ENCODE results near the gene CDKN2B-AS1. TPM values are rescaled to one million over a fixed set of nuclear protein-coding genes. Genes with fewer than 3 reads are reported as not detected.

Gene CDKN2B-AS1
- total and polyA plus RNA-seq, 10 donors = 0.90 to 6.6 (median 2.5) TPM

DNA sequence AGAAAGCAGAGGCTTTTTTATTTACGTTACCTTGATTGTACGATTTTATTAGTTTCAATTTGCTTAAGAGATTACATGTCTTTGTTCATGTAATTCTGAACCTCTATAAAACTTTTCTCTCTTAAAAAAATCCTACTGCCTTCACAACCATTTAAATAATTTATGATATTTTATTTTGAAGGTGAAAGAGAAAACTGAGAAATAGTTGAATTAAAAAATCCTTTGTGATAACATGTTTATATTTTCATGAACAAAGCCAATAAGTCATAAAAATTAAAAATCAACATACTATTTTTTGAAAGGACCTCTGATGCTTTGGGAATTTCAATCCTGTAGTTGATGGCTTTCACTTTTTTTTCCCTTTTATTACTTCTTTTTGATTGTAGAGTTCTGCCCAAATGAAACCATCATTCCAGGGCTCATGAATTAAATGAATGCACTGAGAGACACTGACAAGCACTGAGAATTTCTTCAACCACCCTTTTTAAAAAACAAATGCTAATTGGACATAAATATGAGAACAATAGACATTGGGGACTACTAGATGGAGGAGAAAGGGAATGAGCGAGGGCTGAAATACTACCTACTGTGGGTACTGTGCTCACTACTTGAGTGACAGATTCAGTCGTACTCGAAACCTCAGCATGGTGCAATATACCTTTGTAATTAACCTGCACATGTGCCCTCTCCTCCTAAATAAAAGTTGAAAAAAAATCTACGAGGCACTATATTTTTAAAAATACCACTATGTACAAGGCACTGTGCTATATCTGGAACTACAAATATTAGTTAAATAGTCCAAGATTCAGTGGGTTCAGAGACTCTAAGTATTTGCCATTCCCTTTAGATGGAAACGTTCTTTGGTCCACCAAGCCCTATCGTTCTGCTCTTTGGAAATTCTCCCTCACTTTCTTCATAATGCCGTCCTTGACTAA, 6.3 kb upstream of the CDKN2B-AS1 start:
- no peak overlapping the region for H3K27ac ChIP-seq
- H3K36me3 ChIP-seq = no peaks in the 10 kb centered on the region
- peaks cover 0 to 79% (median 42%) of the 10 kb centered on the region in 7 donors for H3K27me3 ChIP-seq (replicated peaks in 1 of 7)
- whole genome bisulfite sequencing, 5 donors = 30 to 49% (median 42%) methylated on average over 9 of the region's 9 CpGs
- H3K9me3 ChIP-seq = peaks cover 0 to 5% (median 0%) of the 10 kb centered on the region in 8 donors
- TF ChIP-seq, protein P1, sequence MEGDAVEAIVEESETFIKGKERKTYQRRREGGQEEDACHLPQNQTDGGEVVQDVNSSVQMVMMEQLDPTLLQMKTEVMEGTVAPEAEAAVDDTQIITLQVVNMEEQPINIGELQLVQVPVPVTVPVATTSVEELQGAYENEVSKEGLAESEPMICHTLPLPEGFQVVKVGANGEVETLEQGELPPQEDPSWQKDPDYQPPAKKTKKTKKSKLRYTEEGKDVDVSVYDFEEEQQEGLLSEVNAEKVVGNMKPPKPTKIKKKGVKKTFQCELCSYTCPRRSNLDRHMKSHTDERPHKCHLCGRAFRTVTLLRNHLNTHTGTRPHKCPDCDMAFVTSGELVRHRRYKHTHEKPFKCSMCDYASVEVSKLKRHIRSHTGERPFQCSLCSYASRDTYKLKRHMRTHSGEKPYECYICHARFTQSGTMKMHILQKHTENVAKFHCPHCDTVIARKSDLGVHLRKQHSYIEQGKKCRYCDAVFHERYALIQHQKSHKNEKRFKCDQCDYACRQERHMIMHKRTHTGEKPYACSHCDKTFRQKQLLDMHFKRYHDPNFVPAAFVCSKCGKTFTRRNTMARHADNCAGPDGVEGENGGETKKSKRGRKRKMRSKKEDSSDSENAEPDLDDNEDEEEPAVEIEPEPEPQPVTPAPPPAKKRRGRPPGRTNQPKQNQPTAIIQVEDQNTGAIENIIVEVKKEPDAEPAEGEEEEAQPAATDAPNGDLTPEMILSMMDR (IDR thresholded peaks at IDR 0.05 in 8 of 11, conservative IDR thresholded peaks at IDR 0.05 in 3 of 11) = no peak
- no peak for TF ChIP-seq POLR2A (IDR thresholded peaks at IDR 0.05)
- no peak for TF ChIP-seq POLR2AphosphoS5 (IDR thresholded peaks at IDR 0.05)
- H3K4me3 ChIP-seq = no peak overlapping the region
- H3K4me1 ChIP-seq = peaks cover 0 to 38% (median 8%) of the 10 kb centered on the region in 6 donors
- no peak for DNase-seq
- intact Hi-C loops (cut with DNase I; ENCODE audit: low total_unique reads) = no loop called here

DNA sequence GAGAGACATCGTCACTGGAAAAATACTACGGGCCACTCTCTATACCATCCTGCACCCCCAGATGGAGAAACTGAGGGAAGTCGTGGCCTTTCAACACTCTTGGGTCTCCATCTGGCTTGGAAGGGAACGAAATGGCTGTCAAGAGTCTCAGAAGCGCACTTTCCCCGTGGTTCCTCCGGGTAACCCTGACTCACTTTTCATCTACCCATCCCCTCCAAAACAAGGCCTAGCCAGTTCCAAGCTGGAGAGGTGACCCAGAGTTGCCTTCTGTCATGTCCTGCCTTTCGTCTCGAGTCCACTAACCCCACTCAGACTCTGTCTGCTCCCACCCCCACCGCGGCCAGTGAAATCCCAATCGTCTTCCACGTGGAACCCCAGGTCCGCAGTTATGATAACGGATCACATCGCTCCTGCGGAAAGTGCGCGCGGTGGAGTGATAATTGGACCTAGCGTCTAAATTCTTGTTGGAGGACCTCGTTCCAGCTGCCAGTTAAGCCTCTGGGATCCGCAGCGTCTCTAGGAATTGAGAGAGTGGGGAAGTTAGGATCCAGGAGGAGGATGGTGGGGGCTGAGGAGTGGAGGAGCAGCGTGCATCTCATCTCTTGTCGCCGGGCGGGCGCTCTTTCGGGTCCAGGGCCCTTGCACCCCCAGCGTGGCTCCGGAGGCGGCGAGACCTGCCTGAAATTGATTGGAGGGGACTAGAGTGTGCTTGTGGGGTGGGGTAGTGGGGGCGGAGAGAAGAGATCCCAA, 5.0 kb upstream of the CDKN2B-AS1 start:
- peaks cover 0 to 74% (median 36%) of the 10 kb centered on the region in 7 donors for H3K27me3 ChIP-seq (replicated peaks in 1 of 7)
- DNase-seq = no peak
- WGBS, 5 donors = 15 to 36% (median 23%) methylated on average over 34 to 35 of the region's 35 CpGs

DNA sequence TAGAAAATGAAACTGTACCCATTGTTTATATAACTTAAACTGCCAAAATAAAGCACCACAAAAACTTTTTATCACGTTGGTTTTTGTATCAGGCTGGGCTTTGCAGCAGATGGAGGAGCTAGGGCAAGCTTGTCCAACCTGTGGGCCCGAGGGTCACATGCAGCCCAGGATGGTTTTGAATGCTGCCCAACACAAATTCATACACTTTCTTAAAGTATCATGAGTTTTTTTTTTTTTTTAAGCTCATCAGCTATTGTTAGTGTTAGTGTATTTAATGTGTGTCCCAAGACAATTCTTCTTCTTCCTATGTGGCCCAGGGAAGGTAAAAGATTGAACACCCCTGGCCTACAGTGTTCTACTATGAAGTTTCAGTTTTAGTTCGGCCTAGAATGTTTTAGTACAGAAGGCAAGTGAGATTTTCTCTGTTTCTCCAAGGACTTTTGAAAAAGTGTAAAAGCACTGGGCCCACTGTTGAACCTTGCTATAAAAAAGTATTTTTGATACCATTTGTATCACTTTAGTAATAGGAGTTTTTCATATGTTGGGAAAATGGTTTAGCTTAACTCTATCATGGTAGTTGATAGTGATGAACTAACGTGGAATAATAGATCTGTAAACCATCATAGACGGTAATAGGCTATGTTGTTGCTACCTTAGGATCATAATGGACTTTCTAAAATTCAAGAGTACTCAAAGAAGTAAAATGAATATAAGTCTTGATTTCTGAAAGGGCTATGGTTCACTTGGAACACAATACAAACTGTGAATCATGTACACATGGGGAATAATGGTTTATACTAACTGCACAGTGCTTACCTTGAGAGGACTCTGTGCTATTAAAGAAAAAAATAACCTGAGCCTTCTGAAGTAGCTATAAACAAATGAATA, 3.3 kb upstream of the CDKN2B-AS1 start:
- Histone ChIP-seq H3K27ac (no peak overlapping the region), H3K36me3 (no peaks in the 10 kb centered on the region), H3K27me3 (replicated peaks in 1 of 7) (peaks cover 0 to 65% (median 31%) of the 10 kb centered on the region in 7 donors), H3K4me3 (no peak overlapping the region), H3K4me1 (peaks cover 5 to 58% (median 22%) of the 10 kb centered on the region in 6 donors), H3K9me3 (peaks cover 0 to 5% (median 0%) of the 10 kb centered on the region in 8 donors)
- no peak for DNase-seq
- intact Hi-C loops (cut with DNase I; ENCODE audit: low total_unique reads) = no loop called here
- 69 to 80% (median 71%) methylated on average over 5 of the region's 5 CpGs for WGBS, 5 donors
- TF ChIP-seq, protein P1 (IDR thresholded peaks at IDR 0.05 in 8 of 11, conservative IDR thresholded peaks at IDR 0.05 in 3 of 11) = no peak
- no peak for TF ChIP-seq POLR2A (IDR thresholded peaks at IDR 0.05)
- no peak for TF ChIP-seq POLR2AphosphoS5 (IDR thresholded peaks at IDR 0.05)

More for the DNA sequence above, 5.0 kb upstream of the CDKN2B-AS1 start:
- peaks cover 0 to 5% (median 0%) of the 10 kb centered on the region in 8 donors for H3K9me3 ChIP-seq
- peak overlapping the region in 1 of 8 donors; percentile 4 for H3K4me3 ChIP-seq
- TF ChIP-seq, protein P1 (IDR thresholded peaks at IDR 0.05 in 8 of 11, conservative IDR thresholded peaks at IDR 0.05 in 3 of 11) = no peak
- TF ChIP-seq POLR2A (IDR thresholded peaks at IDR 0.05) = no peak
- TF ChIP-seq POLR2AphosphoS5 (IDR thresholded peaks at IDR 0.05) = no peak
- H3K27ac ChIP-seq = no peak overlapping the region
- intact Hi-C loops (cut with DNase I; ENCODE audit: low total_unique reads) = no loop called here
- no peaks in the 10 kb centered on the region for H3K36me3 ChIP-seq
- H3K4me1 ChIP-seq = peaks cover 0 to 48% (median 14%) of the 10 kb centered on the region in 6 donors
